SJCRH30 (cell line): ENCODE data around the gene SPATA3. TPM values are rescaled to one million over a fixed set of nuclear protein-coding genes. Genes with fewer than 3 reads are reported as not detected.
"Not testable (repeated sequence)": the region's sequence is repeated elsewhere in the genome, so short reads cannot be mapped to it uniquely, and the experiment has no call there.

Experiments
- DNase-seq, 2 experiments: peaks; one replicate each; pipeline ENCODE4 v3.0.0-alpha.2; 2015 to 2020
- H3K27ac ChIP-seq: fragments of 250-450 bp; sonication (Bioruptor Pico); 2 replicates; pipeline ENCODE4 v1.5.1; 2020; ENCODE audit warnings: mild to moderate bottlenecking, moderate library complexity
- H3K27me3 ChIP-seq: fragments of 250-450 bp; sonication (Bioruptor Pico); 2 replicates; pipeline ENCODE4 v1.5.1; 2020; ENCODE audit warnings: mild to moderate bottlenecking, moderate library complexity
- H3K36me3 ChIP-seq: fragments of 250-450 bp; sonication (Bioruptor Pico); 2 replicates; pipeline ENCODE4 v1.5.1; 2020; ENCODE audit warnings: mild to moderate bottlenecking, moderate library complexity
- H3K4me1 ChIP-seq: fragments of 250-450 bp; sonication (Bioruptor Pico); 2 replicates; pipeline ENCODE4 v1.5.1; 2020; ENCODE audit warnings: mild to moderate bottlenecking, moderate library complexity
- H3K4me3 ChIP-seq: fragments of 250-450 bp; sonication (Bioruptor Pico); 2 replicates; pipeline ENCODE4 v1.5.1; 2020; ENCODE audit warnings: mild to moderate bottlenecking, moderate library complexity
- H3K9me3 ChIP-seq: fragments of 250-450 bp; sonication (Bioruptor Pico); replicated peaks from 2 replicates; pipeline ENCODE4 v1.5.1; 2020; ENCODE audit warnings: mild to moderate bottlenecking, moderate library complexity
- total RNA-seq: library from RNA; depleted of rRNA; stranded (reverse); fragments of >200 nt; shearing (Covaris generic); gene quantifications from 2 replicates; pipeline ENCODE4 v1.2.3, GENCODE V29; 2014

SPATA3 gene
- total RNA-seq, 1 experiment from 2014 or later = not detected

GRCh38 chr2:231013820-231014219 lies 17.9 kb downstream of the SPATA3 start:
- Histone ChIP-seq H3K9me3 (no peaks in the 10 kb centered on the region), H3K4me3 (no peak overlapping the region), H3K4me1 (peaks cover 7% of the 10 kb centered on the region; the same call in 1 of the 2 replicates), H3K27ac (no peak overlapping the region), H3K36me3 (no peaks in the 10 kb centered on the region), H3K27me3 (peaks cover 34% of the 10 kb centered on the region)
- no peak for DNase-seq

DNA sequence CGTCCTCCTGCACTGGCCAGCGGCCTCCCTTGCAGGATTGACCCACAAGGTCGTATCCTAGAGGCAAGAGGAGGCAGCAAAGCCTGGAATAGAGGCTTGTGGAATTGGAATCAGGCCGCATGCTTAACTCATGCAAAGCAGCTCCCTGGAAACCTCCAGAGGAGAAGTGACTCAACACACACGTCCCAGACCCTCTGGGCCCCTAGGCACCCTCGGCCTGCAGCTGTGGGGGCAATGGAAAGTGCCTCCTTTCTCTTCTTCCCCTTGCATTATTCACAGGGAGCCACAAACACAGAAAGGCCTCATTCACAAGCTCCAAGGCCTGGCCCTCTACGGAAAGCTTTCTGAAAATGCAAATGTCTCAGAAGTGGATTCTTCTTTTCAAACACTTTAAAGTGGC lies 19.6 kb downstream of the SPATA3 start:
- H3K9me3 ChIP-seq = no peaks in the 10 kb centered on the region
- peaks cover 7% of the 10 kb centered on the region; the same call in 1 of the 2 replicates for H3K4me1 ChIP-seq
- peaks cover 20% of the 10 kb centered on the region for H3K27me3 ChIP-seq
- DNase-seq = no peak
- H3K36me3 ChIP-seq = no peaks in the 10 kb centered on the region
- H3K4me3 ChIP-seq = no peak overlapping the region
- no peak overlapping the region for H3K27ac ChIP-seq

GRCh38 chr2:231015926-231016325 lies 20.0 kb downstream of the SPATA3 start:
- Histone ChIP-seq H3K36me3 (no peaks in the 10 kb centered on the region), H3K4me1 (peaks cover 7% of the 10 kb centered on the region; the same call in 1 of the 2 replicates), H3K27ac (no peak overlapping the region), H3K4me3 (no peak overlapping the region), H3K27me3 (peaks cover 20% of the 10 kb centered on the region), H3K9me3 (no peaks in the 10 kb centered on the region)
- no peak for DNase-seq

- Histone ChIP-seq H3K27ac (no peak overlapping the region), H3K36me3 (no peaks in the 10 kb centered on the region), H3K4me1 (peaks cover 7% of the 10 kb centered on the region; the same call in 1 of the 2 replicates), H3K9me3 (no peaks in the 10 kb centered on the region), H3K4me3 (no peak overlapping the region), H3K27me3 (peaks cover 19% of the 10 kb centered on the region)
- DNase-seq = no peak
Observed at GRCh38 chr2:231016566-231017230, 20.8 kb downstream of the SPATA3 start.

GRCh38 chr2:231017231-231017598 lies 21.3 kb downstream of the SPATA3 start:
- no peak overlapping the region for H3K27ac ChIP-seq
- H3K9me3 ChIP-seq = no peaks in the 10 kb centered on the region
- H3K27me3 ChIP-seq = peaks cover 16% of the 10 kb centered on the region
- H3K36me3 ChIP-seq = no peaks in the 10 kb centered on the region
- H3K4me3 ChIP-seq = no peak overlapping the region
- DNase-seq = peak; percentile 65 to 82
- H3K4me1 ChIP-seq = peaks cover 7% of the 10 kb centered on the region; the same call in 1 of the 2 replicates

DNA sequence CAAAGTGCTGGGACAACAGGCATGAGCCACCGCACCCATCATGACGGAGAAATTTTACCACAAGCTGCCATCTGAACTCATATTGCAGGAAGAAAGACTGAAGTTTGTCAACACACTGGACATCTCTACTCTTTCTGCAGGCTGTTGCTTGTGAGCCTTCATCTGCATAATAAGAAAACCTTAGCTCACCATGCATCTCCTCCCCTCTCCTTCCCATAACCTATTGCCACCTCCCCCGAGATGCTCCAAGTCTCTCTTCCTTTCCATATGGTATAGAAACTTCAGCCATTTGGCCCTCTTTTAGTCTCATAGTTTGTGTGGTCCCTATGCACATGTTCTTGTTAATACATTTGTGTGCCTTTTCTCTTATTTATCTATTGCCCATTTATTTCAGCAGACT lies 22.3 kb downstream of the SPATA3 start:
- no peaks in the 10 kb centered on the region for H3K9me3 ChIP-seq
- peaks cover 11% of the 10 kb centered on the region for H3K27me3 ChIP-seq
- H3K4me3 ChIP-seq = no peak overlapping the region
- H3K4me1 ChIP-seq = peaks cover 7% of the 10 kb centered on the region; the same call in 1 of the 2 replicates
- no peak for DNase-seq
- no peak overlapping the region for H3K27ac ChIP-seq
- H3K36me3 ChIP-seq = no peaks in the 10 kb centered on the region

- not testable (repeated sequence) for H3K36me3 ChIP-seq, DNase-seq, H3K27me3 ChIP-seq, H3K4me3 ChIP-seq, H3K9me3 ChIP-seq, H3K4me1 ChIP-seq, H3K27ac ChIP-seq
Observed at GRCh38 chr2:231025059-231025458, 29.1 kb downstream of the SPATA3 start.

DNA sequence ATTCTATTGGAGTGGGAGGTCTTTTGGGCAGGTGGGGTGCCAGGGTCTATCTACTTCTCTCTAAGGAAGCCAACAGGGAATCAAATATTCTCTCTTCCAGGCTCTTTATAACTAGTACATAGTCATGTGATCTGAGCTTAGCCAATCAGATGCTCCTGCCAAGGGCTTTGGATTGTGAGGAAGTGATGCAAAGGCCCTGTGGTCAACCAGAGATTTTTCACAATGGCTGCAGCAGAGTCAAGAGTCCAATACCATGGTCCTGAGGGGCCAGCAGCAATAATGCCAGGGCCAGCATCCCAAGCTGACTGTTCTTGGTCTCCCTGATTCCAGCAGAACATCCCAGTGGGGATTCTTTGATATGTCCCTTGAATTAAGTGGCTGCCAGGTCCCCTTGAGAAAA lies 33.0 kb downstream of the SPATA3 start:
- no peak overlapping the region for H3K4me3 ChIP-seq
- no peaks in the 10 kb centered on the region for H3K36me3 ChIP-seq
- no peaks in the 10 kb centered on the region for H3K27me3 ChIP-seq
- DNase-seq = no peak
- H3K9me3 ChIP-seq = no peaks in the 10 kb centered on the region
- H3K27ac ChIP-seq = no peak overlapping the region
- no peaks in the 10 kb centered on the region for H3K4me1 ChIP-seq

DNA sequence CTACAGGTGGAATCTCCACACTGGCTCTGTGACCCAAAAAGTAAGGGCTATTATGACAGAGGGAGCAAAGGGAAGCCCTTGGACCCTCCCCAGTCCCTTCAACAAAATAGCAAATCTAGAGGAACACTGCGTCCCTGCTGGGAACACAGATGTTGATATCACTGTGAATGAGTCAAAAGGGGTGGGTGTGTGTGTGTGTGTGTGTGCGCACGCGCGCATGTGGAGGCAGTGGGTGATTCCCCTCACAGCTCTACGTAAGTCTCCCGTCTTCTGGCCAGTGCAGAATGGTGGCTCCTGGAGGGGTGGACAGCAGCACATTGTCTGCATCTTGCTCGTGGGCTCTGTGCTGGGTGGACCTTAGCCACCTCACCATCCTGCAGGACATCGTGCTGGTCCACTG lies 33.6 kb downstream of the SPATA3 start:
- Histone ChIP-seq H3K27ac (no peak overlapping the region), H3K9me3 (no peaks in the 10 kb centered on the region), H3K27me3 (no peaks in the 10 kb centered on the region), H3K4me1 (peaks cover 2% of the 10 kb centered on the region; the same call in 1 of the 2 replicates), H3K4me3 (no peak overlapping the region), H3K36me3 (no peaks in the 10 kb centered on the region)
- no peak for DNase-seq

GRCh38 chr2:231030725-231031124 lies 34.8 kb downstream of the SPATA3 start:
- 0 out of 2 replicates have a peak, but pooled peaks cover 6% of the 10 kb centered on the region for H3K27me3 ChIP-seq
- no peak overlapping the region for H3K4me3 ChIP-seq
- H3K9me3 ChIP-seq = no peaks in the 10 kb centered on the region
- DNase-seq = no peak
- no peaks in the 10 kb centered on the region for H3K36me3 ChIP-seq
- peaks cover 5% of the 10 kb centered on the region; the same call in 1 of the 2 replicates for H3K4me1 ChIP-seq
- no peak overlapping the region for H3K27ac ChIP-seq

GRCh38 chr2:231032575-231033140 lies 36.7 kb downstream of the SPATA3 start:
- Histone ChIP-seq H3K27ac (no peak overlapping the region), H3K9me3 (no peaks in the 10 kb centered on the region), H3K4me1 (peaks cover 5% of the 10 kb centered on the region; the same call in 1 of the 2 replicates), H3K27me3 (0 out of 2 replicates have a peak, but pooled peaks cover 9% of the 10 kb centered on the region), H3K4me3 (no peak overlapping the region), H3K36me3 (no peaks in the 10 kb centered on the region)
- DNase-seq = no peak

- no peak for DNase-seq
- Histone ChIP-seq H3K4me1 (peaks cover 5% of the 10 kb centered on the region; the same call in 1 of the 2 replicates), H3K9me3 (no peaks in the 10 kb centered on the region), H3K27me3 (0 out of 2 replicates have a peak, but pooled peaks cover 9% of the 10 kb centered on the region), H3K4me3 (no peak overlapping the region), H3K27ac (no peak overlapping the region), H3K36me3 (no peaks in the 10 kb centered on the region)
Observed at GRCh38 chr2:231033147-231034132, 37.5 kb downstream of the SPATA3 start.

GRCh38 chr2:231034291-231034882 lies 38.5 kb downstream of the SPATA3 start:
- Histone ChIP-seq H3K9me3 (no peaks in the 10 kb centered on the region), H3K4me3 (no peak overlapping the region), H3K27ac (no peak overlapping the region), H3K36me3 (no peaks in the 10 kb centered on the region), H3K27me3 (0 out of 2 replicates have a peak, but pooled peaks cover 9% of the 10 kb centered on the region), H3K4me1 (peaks cover 5% of the 10 kb centered on the region; the same call in 1 of the 2 replicates)
- DNase-seq = peak in 1 of 2 experiments; percentile 24

- peaks cover 5% of the 10 kb centered on the region; the same call in 1 of the 2 replicates for H3K4me1 ChIP-seq
- H3K27me3 ChIP-seq = 0 out of 2 replicates have a peak, but pooled peaks cover 9% of the 10 kb centered on the region
- H3K27ac ChIP-seq = no peak overlapping the region
- no peak overlapping the region for H3K4me3 ChIP-seq
- DNase-seq = no peak
- H3K36me3 ChIP-seq = no peaks in the 10 kb centered on the region
- H3K9me3 ChIP-seq = no peaks in the 10 kb centered on the region
Observed at GRCh38 chr2:231036131-231036530, 40.2 kb downstream of the SPATA3 start.
